Measurements from ENCODE around the gene DCLRE1C. TPM values are rescaled to one million over a fixed set of nuclear protein-coding genes. Genes with fewer than 3 reads are reported as not detected.

The DCLRE1C gene
- total and polyA plus RNA-seq, 9 of the 15 experiments (the other 6 are each of a cell fraction or from before 2014, with no cell fraction given), result 8.8 to 22.2 (median 13.9) TPM

- TF ChIP-seq ZBTB1 (CRISPR knock-in tag; IDR thresholded peaks at IDR 0.05; ENCODE audit: borderline replicate concordance, low read depth) (no peak), HDAC6 (IDR thresholded peaks at IDR 0.05; ENCODE audit: low read depth, low read length) (no peak), PCBP1 (IDR thresholded peaks at IDR 0.05; ENCODE audit: low read depth, low read length, poor library complexity, severe bottlenecking) (no peak), CEBPB (tag; IDR thresholded peaks at IDR 0.05) (no peak), GABPB1 (CRISPR knock-in tag; IDR thresholded peaks at IDR 0.05) (peak; percentile 89), PYGO2 (tag; IDR thresholded peaks at IDR 0.05) (no peak), CHD2 (IDR thresholded peaks at IDR 0.05; ENCODE audit: low read depth, low read length) (0 out of 2 replicates have a peak, but pooled peaks have one; percentile 56), SLC30A9 (CRISPR knock-in tag; IDR thresholded peaks at IDR 0.05) (no peak), XRCC5 (IDR thresholded peaks at IDR 0.05; ENCODE audit: low read depth, low read length) (peak; percentile 68; the same call in 1 of the 2 replicates), GATA2 (CRISPR knock-in tag; IDR thresholded peaks at IDR 0.05) (no peak), STAT6 (CRISPR knock-in tag; IDR thresholded peaks at IDR 0.05) (no peak; the same call in none of the 2 replicates), TCF7 (IDR thresholded peaks at IDR 0.05; ENCODE audit: borderline replicate concordance) (no peak), MAFF (IDR thresholded peaks at IDR 0.05; ENCODE audit: low read length) (no peak), FOXJ2 (tag; IDR thresholded peaks at IDR 0.05) (no peak), STAT5B (CRISPR knock-in tag; IDR thresholded peaks at IDR 0.05) (no peak)
- TF ChIP-seq, protein P1, sequence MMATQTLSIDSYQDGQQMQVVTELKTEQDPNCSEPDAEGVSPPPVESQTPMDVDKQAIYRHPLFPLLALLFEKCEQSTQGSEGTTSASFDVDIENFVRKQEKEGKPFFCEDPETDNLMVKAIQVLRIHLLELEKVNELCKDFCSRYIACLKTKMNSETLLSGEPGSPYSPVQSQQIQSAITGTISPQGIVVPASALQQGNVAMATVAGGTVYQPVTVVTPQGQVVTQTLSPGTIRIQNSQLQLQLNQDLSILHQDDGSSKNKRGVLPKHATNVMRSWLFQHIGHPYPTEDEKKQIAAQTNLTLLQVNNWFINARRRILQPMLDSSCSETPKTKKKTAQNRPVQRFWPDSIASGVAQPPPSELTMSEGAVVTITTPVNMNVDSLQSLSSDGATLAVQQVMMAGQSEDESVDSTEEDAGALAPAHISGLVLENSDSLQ (IDR thresholded peaks at IDR 0.05), result peak; percentile 42; the same call in 1 of the 2 replicates
- TF ChIP-seq, protein P2, sequence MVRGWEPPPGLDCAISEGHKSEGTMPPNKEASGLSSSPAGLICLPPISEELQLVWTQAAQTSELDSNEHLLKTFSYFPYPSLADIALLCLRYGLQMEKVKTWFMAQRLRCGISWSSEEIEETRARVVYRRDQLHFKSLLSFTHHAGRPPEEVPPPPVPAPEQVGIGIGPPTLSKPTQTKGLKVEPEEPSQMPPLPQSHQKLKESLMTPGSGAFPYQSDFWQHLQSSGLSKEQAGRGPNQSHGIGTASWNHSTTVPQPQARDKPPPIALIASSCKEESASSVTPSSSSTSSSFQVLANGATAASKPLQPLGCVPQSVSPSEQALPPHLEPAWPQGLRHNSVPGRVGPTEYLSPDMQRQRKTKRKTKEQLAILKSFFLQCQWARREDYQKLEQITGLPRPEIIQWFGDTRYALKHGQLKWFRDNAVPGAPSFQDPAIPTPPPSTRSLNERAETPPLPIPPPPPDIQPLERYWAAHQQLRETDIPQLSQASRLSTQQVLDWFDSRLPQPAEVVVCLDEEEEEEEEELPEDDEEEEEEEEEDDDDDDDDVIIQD (CRISPR knock-in tag; IDR thresholded peaks at IDR 0.05), result no peak
These were observed at the start of gene DCLRE1C (continued) for GRCh38 chr10:14954001-14954770.
